GM19467 (cell line): ENCODE measurements around the gene NCBP3.

Experiments
- ATAC-seq: cut with Tn5 transposase; IDR thresholded peaks from one replicate; pipeline ENCODE4 v1.9.1; 2021; ENCODE audit warnings: mild to moderate bottlenecking, moderate library complexity; ENCODE audit not compliant: unreplicated experiment

The NCBP3 gene

GRCh38 chr17:3845621-3846436 lies at the start of gene NCBP3:
Gene NCBP3 (minus strand): TSS chr17:3846246. CDS start chr17:3846223, 23 bp downstream.
- ATAC-seq = peak; percentile 95

GRCh38 chr17:3895354-3895753 lies 49.3 kb upstream of the NCBP3 start:
- ATAC-seq = no peak

GRCh38 chr17:3894911-3895343 lies 48.9 kb upstream of the NCBP3 start:
- no peak for ATAC-seq

GRCh38 chr17:3894188-3894587 lies 48.1 kb upstream of the NCBP3 start:
- ATAC-seq = no peak

GRCh38 chr17:3893720-3894116 lies 47.7 kb upstream of the NCBP3 start:
- no peak for ATAC-seq

GRCh38 chr17:3893003-3893719 lies 47.1 kb upstream of the NCBP3 start, which contains the start of gene CAMKK1:
Gene CAMKK1 (minus strand): TSS chr17:3893053. CDS start chr17:3885687, 7,366 bp downstream.
- ATAC-seq = peak; percentile 86

- peak; percentile 7 for ATAC-seq
Observed at GRCh38 chr17:3892095-3892998, 46.3 kb upstream of the NCBP3 start.

- no peak for ATAC-seq
Observed at GRCh38 chr17:3891626-3892094, 45.6 kb upstream of the NCBP3 start.

- no peak for ATAC-seq
Observed at GRCh38 chr17:3890878-3891219, 44.8 kb upstream of the NCBP3 start.

GRCh38 chr17:3890082-3890877 lies 44.2 kb upstream of the NCBP3 start:
- no peak for ATAC-seq

- ATAC-seq = no peak
Observed at GRCh38 chr17:3889325-3890012, 43.4 kb upstream of the NCBP3 start.

GRCh38 chr17:3888343-3889171 lies 42.5 kb upstream of the NCBP3 start:
- ATAC-seq = no peak

- ATAC-seq = no peak
Observed at GRCh38 chr17:3887804-3888203, 41.8 kb upstream of the NCBP3 start.

GRCh38 chr17:3887394-3887793 lies 41.3 kb upstream of the NCBP3 start:
- ATAC-seq = no peak

- ATAC-seq = no peak
Observed at GRCh38 chr17:3886776-3887175, 40.7 kb upstream of the NCBP3 start.

- ATAC-seq = no peak
Observed at GRCh38 chr17:3885970-3886369, 39.9 kb upstream of the NCBP3 start.

- ATAC-seq = no peak
Observed at GRCh38 chr17:3885271-3885670, 39.2 kb upstream of the NCBP3 start.

GRCh38 chr17:3884188-3884587 lies 38.1 kb upstream of the NCBP3 start:
- no peak for ATAC-seq

- no peak for ATAC-seq
Observed at GRCh38 chr17:3882276-3882675, 36.2 kb upstream of the NCBP3 start.
